Keratinocyte (primary cell): ENCODE measurements around the gene KIAA0825. TPM values are rescaled to one million over a fixed set of nuclear protein-coding genes. Genes with fewer than 3 reads are reported as not detected.

ENCODE experiments used
- DNase-seq: peaks from one replicate; pipeline ENCODE4 v3.0.0-alpha.2; 2011; ENCODE audit warnings: low read depth, missing footprints, low spot score
- FAIRE-seq: peaks from 2 replicates; lab custom pipeline; 2011; peaks lifted over from hg19 to GRCh38; lab: Jason Lieb, UNC
- H2AFZ ChIP-seq: 2 replicates; pipeline ENCODE4 v1.6.0; 2012; ENCODE audit warnings: low read length, control low read depth, inconsistent platforms; ENCODE audit not compliant: control insufficient read depth
- H3K27ac ChIP-seq: 2 replicates; pipeline ENCODE4 v1.5.1; 2011; ENCODE audit warnings: low read length; ENCODE audit not compliant: control insufficient read depth, insufficient read depth
- H3K27me3 ChIP-seq: 3 replicates; pipeline ENCODE4 v1.6.0; 2011; ENCODE audit warnings: low read length; ENCODE audit not compliant: control insufficient read depth, insufficient read depth; ENCODE audit errors: extremely low read depth
- H3K36me3 ChIP-seq, 2 experiments: 2 replicates in 1 of 2; 3 replicates in 1 of 2; pipeline ENCODE4 v1.5.1; 2011; ENCODE audit warnings: low read length in 2 of 2, mild to moderate bottlenecking in 1 of 2; ENCODE audit not compliant: control insufficient read depth in 2 of 2, insufficient read depth in 2 of 2; ENCODE audit errors: extremely low read depth in 1 of 2
- H3K4me1 ChIP-seq: 3 replicates; pipeline ENCODE4 v1.5.1; 2011; ENCODE audit warnings: low read length; ENCODE audit not compliant: control insufficient read depth, insufficient read depth; ENCODE audit errors: extremely low read depth
- H3K4me2 ChIP-seq: 3 replicates; pipeline ENCODE4 v1.6.0; 2011; ENCODE audit warnings: low read depth, low read length; ENCODE audit not compliant: control insufficient read depth, insufficient read depth; ENCODE audit errors: extremely low read depth
- H3K4me3 ChIP-seq, 3 experiments: fragments of 200-600 bp in 1 of 3; sonication (generic) in 1 of 3; 2 replicates in 2 of 3; 3 replicates in 1 of 3; pipeline ENCODE4 v1.5.1; 2011 to 2016; ENCODE audit warnings: low read length in 3 of 3, mild to moderate bottlenecking in 3 of 3, control low read depth in 2 of 3, inconsistent platforms in 1 of 3, low read depth in 1 of 3, mixed read lengths in 1 of 3, mixed run types in 1 of 3, moderate library complexity in 1 of 3; ENCODE audit not compliant: control insufficient read depth in 2 of 3, insufficient read depth in 2 of 3; ENCODE audit errors: extremely low read depth in 1 of 3
- H3K79me2 ChIP-seq: 2 replicates; pipeline ENCODE4 v1.6.0; 2012; ENCODE audit warnings: low read length; ENCODE audit not compliant: control insufficient read depth, insufficient read depth
- H3K9ac ChIP-seq: 3 replicates; pipeline ENCODE4 v1.6.0; 2011; ENCODE audit warnings: low read length; ENCODE audit not compliant: control insufficient read depth, insufficient read depth; ENCODE audit errors: extremely low read depth
- H3K9me1 ChIP-seq: 3 replicates; pipeline ENCODE4 v1.6.0; 2011; ENCODE audit warnings: low read length; ENCODE audit not compliant: control insufficient read depth, insufficient read depth; ENCODE audit errors: extremely low read depth
- H3K9me3 ChIP-seq: 2 replicates; pipeline ENCODE4 v1.5.1; 2012; ENCODE audit warnings: low read depth, low read length; ENCODE audit not compliant: control insufficient read depth
- H4K20me1 ChIP-seq: 3 replicates; pipeline ENCODE4 v1.6.0; 2011; ENCODE audit warnings: low read length; ENCODE audit not compliant: control insufficient read depth, insufficient read depth; ENCODE audit errors: extremely low read depth
- CTCF ChIP-seq, 3 experiments: IDR thresholded peaks in 1 of 3; conservative IDR thresholded peaks in 1 of 3; optimal IDR thresholded peaks in 1 of 3; 2 replicates in 2 of 3; 3 replicates in 1 of 3; pipeline versions ENCODE3 to v1.5.1; 2011; ENCODE audit warnings: low read length in 3 of 3, mild to moderate bottlenecking in 3 of 3, moderate library complexity in 2 of 3, control low read depth in 1 of 3, inconsistent platforms in 1 of 3; ENCODE audit not compliant: insufficient read depth in 2 of 3; ENCODE audit errors: extremely low read depth in 1 of 3
- EZH2 ChIP-seq: IDR thresholded peaks from one replicate; pipeline ENCODE4 v1.6.1; 2012; ENCODE audit warnings: inconsistent platforms, mild to moderate bottlenecking, low read length, moderate library complexity
- dilution Hi-C: fragments of 300-500 bp; cut with MboI; formaldehyde crosslinking; loops from one replicate; pipeline ENCODE4 v1.7.0; 2020; ENCODE audit warnings: low sequenced_read_pairs; ENCODE audit not compliant: extremely low pct_ligation_motif_present
- polyA plus RNA-seq, 5 experiments: library from polyadenylated mRNA; depleted of rRNA in 3 of 5; stranded (reverse) in 3 of 5; stranded (forward) in 1 of 5; unstranded in 1 of 5; fragments of >200 nt; gene quantifications; 1 replicate in 1 of 5; 2 replicates in 3 of 5; 3 replicates in 1 of 5; pipeline versions ENCODE4 v1.2.1 to v1.2.3, GENCODE V29; 2011 to 2012; ENCODE audit warnings: missing spikeins in 2 of 5, low read depth in 1 of 5, low replicate concordance in 1 of 5

KIAA0825 gene
- polyA plus RNA-seq, 1 donor (not counting 4 experiments of a cell fraction or from before 2014, with no cell fraction given), result 1.2 TPM

DNA sequence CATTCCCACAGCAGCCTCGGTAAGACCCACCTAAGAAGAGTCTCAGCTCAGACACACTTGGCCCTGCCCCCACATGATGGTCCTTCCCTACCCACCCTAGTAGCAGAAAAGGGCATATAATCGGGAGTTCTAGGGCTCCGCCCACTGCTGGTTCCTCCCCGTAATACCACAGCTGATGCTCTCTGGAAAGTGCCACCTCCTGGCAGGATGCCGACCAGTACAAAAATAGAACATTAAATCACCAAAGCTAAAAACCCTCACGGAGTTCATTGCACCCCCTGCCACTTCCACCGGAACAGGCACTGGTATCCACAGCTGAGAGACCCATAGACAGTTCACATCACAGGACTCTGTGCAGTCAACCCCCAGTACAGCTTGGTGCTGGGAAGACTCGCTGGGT is 271.3 kb downstream of the KIAA0825 start:
- no peaks in the 10 kb centered on the region for H3K4me1 ChIP-seq
- no peaks in the 10 kb centered on the region for H3K36me3 ChIP-seq
- H3K4me3 ChIP-seq, result no peak overlapping the region
- H2AFZ ChIP-seq, result no peak overlapping the region
- no peaks in the 10 kb centered on the region for H4K20me1 ChIP-seq
- H3K9me1 ChIP-seq, result no peaks in the 10 kb centered on the region
- H3K27ac ChIP-seq, result no peak overlapping the region
- no peaks in the 10 kb centered on the region for H3K79me2 ChIP-seq
- no peaks in the 10 kb centered on the region for H3K9me3 ChIP-seq
- FAIRE-seq, result no peak
- TF ChIP-seq CTCF (optimal IDR thresholded peaks at IDR 0.05 in 1 of 3, IDR thresholded peaks at IDR 0.05 in 1 of 3, conservative IDR thresholded peaks at IDR 0.05 in 1 of 3; ENCODE audit: extremely low read depth in 1 of 3, insufficient read depth in 2 of 3, low read length in 3 of 3), result no peak
- TF ChIP-seq EZH2, result no peak
- no peaks in the 10 kb centered on the region for H3K27me3 ChIP-seq
- dilution Hi-C loops, result no loop called here
- H3K4me2 ChIP-seq, result no peak overlapping the region
- no peak for DNase-seq
- H3K9ac ChIP-seq, result no peak overlapping the region

- no peak for TF ChIP-seq CTCF (optimal IDR thresholded peaks at IDR 0.05 in 1 of 3, IDR thresholded peaks at IDR 0.05 in 1 of 3, conservative IDR thresholded peaks at IDR 0.05 in 1 of 3; ENCODE audit: extremely low read depth in 1 of 3, insufficient read depth in 2 of 3, low read length in 3 of 3)
- no peak for TF ChIP-seq EZH2
- DNase-seq, result no peak
- Histone ChIP-seq H3K9me3 (no peaks in the 10 kb centered on the region), H2AFZ (no peak overlapping the region), H4K20me1 (no peaks in the 10 kb centered on the region), H3K4me3 (no peak overlapping the region), H3K27ac (no peak overlapping the region), H3K27me3 (no peaks in the 10 kb centered on the region), H3K79me2 (no peaks in the 10 kb centered on the region), H3K9ac (no peak overlapping the region), H3K9me1 (no peaks in the 10 kb centered on the region), H3K4me1 (no peaks in the 10 kb centered on the region), H3K36me3 (no peaks in the 10 kb centered on the region), H3K4me2 (no peak overlapping the region)
- dilution Hi-C loops, result no loop called here
- no peak for FAIRE-seq
Measured at GRCh38 chr5:94345257-94345656, 273.1 kb downstream of the KIAA0825 start.
